ENCODE measurements around the gene ANTXRL.
"Not testable (repeated sequence)": the region's sequence is repeated elsewhere in the genome, so short reads cannot be mapped to it uniquely, and the experiment has no call there.

The ANTXRL gene

GRCh38 chr10:46255210-46255609 lies 31.6 kb upstream of the ANTXRL start:
- not testable (repeated sequence) for DNase-seq

GRCh38 chr10:46255801-46256747 lies 30.7 kb upstream of the ANTXRL start:
- DNase-seq, result no peak

DNA sequence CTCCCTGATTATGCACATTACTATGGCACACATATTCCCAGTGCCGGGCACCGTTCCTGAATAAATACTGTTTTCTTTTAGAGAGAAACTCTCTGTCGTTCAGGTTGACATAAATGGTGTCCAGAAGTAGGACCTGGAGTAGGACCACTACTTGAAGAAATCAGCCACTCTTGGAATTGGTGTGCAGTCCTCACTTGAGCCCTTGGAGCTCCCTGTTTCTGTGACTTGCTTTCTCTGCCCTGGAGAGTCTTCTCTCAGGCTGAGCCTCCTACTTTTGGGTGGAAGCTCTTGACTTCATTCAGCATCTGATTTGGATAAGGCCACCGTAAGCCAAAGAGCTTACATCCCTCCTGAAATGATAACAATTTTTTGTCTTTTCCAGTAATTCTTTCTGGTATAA lies 29.7 kb upstream of the ANTXRL start:
- no peak for DNase-seq

DNA sequence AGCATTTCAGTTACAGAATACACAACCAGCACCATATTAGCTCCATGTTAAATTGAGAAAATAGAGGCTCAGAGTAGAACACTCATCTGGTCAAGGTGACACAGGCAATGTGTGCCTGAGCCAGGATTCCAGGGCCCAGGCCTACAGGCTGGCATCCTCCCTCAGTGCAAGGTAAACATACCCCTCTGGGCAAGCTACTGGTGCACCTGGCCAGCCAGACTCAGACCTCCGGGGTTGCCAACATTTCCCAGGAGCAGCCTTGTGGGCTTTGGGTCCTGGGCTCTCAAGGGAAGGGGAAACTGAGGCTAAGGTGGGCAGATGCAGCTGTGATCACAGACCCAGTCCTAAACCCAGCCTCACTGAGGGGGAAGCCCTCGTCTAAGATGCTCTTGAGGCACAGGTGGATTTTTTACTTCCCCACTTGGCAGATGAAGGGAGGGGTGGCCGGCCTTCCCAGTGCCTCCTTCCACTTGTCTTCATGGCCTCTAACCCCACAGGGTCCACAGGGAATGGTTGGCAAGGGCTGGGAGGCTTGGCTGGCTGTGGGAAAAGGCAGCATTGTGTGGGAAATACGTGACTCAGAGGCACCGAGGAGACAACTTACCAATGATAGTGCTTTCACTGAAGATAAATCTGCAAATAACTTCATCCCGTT lies 23.8 kb upstream of the ANTXRL start:
- not testable (repeated sequence) for DNase-seq

GRCh38 chr10:46263831-46264268 lies 22.9 kb upstream of the ANTXRL start:
- DNase-seq, result no peak

DNA sequence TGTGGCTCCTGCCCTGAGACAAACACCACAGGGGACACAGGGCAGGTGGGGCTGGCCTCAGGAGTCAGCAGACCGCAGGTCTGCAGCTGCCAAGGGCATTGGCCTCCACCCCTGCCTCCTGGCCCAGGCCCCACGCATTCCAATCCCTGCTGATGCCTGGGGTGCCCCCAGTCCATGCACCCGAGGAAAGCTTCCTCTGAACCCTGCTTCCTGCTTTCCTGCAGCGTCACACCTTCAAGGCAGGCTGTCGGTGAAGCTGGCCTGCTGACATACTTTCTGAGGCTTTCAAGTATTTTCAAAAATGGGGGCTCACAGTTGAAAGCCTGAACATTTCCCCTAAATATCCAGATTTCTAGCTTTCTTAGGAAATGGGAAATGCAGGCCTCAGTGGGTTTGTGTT lies 22.5 kb upstream of the ANTXRL start:
- no peak for DNase-seq

DNA sequence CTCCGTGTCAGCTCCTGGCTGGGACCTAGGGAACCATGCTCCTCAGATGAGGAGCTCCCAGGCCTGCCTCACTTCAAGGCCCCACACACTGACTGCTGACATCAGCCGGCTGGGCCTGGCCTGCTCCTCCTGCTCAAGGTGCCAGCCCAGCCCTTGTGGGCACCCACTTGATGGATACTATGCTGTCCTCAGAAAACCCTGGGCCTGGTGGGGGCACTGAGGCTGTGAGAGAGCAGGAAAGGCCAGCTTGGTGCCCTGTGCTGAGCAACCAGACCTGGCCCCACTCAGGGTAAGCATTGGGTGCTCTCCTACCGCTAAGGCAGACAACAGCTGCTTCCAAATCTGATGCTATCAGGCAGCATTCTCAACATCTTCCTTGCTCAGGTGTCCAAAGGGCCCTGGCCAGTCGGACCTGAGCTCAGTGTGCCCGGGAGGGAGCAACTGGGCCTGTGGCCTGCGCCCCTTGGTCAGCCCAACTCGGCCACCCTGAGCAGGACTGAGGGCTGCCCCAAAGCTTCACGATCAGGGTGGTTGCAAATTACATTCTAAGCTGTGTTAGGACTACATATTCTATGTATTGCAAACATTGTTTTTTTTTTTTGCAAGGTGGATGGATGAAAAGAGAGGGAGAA lies 21.9 kb upstream of the ANTXRL start:
- no peak for DNase-seq

DNA sequence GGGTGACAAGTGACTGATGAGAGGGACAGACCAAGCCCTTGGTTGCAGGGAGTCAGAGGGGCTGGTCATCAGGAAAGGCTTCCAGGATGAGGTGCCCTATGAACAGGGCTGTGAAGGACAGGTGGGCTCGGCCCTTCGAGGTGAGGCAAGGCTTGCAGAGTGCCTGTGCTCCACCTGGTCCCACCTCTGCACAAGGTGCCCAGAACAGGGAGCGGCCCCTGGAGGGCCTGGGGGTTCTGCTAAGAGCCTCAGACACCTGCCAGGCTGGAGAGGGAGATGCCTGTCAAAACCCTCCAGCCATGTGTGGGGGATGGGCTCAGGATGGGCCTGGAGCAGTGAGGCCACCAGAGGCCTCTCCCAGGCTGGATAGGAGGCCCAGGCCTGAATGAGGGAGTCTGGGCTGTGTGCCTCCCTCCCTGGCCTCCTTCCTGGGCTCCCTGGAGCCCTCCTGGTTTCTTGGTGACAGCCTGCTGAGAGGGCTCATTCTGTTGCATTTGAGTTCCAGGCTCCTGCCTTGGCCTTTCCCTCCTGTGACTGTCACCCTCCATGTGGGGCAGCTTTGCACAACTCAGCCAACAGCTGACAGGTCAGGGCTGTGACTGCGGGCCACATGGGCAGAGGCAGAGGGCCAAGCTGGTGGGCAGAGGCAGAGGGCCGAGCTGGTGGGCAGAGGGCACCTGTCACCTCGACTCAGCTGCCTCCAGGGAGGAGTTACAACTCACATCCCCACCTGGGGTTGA lies 21.1 kb upstream of the ANTXRL start:
- DNase-seq, result not testable (repeated sequence)

- no peak for DNase-seq
Observed at GRCh38 chr10:46266306-46266985, 20.4 kb upstream of the ANTXRL start.

DNA sequence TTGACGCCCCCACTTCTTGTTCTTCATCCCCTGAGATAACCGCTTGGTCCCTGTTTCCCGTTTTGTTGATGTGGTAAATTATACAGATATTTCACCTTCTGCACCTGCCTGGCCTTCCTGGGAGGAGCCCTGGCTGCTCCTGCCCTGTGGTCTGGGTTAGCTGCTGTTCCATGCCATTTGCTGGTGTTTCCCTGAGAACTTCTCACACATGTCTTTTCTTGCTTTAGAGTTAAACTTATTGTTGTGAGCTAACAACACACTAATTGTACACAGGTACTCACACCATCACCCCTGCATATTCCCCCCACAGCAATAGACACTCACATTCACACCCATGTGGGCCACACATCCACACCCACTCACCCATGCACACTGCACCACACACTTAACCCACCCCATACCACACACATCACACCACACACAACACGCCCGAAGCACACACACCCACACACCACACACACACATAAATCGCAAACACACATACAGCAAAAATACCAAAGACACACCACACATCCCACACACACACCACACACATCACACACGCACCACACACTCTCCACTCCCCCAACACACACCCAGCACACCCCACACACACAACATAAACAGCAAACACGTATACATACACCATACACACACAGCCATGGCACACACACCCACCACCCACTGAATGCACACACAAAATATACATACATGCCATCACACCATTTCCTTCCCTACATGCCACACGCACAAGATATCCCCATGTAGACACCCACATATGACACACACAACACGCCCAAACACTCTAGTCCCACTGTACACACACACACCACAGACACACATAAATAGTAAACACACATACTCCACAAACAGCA lies 19.4 kb upstream of the ANTXRL start:
- no peak for DNase-seq

DNA sequence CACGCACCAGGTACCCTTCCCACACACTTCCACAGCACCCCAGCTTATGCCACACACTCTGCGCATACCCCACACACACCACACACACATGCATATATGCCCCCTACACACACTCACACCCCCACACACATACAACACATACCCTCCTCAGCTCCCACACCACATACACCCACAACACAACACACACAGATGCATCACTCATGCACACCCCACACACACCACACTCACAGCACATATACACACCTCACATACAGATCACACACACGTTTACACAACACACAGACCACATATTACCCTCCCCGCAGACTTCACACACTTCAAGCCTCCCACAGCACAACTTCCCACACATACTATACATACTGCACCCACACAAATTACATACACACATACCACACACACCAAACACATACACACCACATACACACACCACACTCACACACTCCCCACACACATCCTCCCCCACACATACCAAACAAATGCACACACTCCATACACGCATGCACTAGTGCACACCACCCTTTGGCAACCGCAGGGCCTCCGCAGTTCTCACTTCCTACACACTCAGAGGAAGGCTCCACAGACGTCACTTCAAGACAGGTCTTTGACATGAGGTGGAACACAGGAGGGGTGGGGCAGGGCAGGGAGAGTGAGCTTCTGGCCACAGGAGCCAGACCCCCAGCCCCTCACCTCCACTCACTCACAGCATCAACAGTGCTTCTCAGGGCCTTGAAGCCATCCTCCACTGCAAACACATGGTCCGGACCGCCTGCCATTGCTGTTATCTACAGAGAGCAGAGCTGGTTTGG lies 18.5 kb upstream of the ANTXRL start:
- DNase-seq, result no peak

DNA sequence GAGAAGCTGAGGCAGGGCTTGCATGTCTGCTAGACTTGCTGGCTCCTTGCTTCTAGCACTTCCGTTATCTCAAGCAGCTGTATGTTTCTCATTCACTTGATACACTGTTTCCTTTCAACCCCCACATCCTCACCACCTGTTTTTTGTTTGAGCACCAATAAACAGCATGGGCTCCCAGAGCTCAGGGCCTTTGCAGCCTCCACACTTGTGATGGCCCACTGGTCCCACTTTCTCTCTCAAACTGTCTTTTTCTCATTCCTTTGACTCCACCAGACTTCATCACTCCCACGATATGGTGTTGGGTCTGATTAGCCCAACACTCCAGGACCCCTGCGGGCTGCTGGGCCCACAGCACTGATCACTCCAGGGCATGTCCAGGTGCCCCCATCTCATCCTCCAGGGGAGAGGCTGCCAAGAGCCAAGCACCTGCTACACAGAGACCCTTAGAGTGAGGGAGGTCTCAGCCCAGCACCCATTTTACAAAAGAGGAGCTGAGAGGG lies 17.2 kb upstream of the ANTXRL start:
- DNase-seq, result not testable (repeated sequence)

GRCh38 chr10:46270086-46270811 lies 16.5 kb upstream of the ANTXRL start:
- no peak for DNase-seq

- DNase-seq, result not testable (repeated sequence)
Observed at GRCh38 chr10:46270963-46271530, 15.8 kb upstream of the ANTXRL start.

GRCh38 chr10:46271795-46272499 lies 14.8 kb upstream of the ANTXRL start:
- DNase-seq, result not testable (repeated sequence)

DNA sequence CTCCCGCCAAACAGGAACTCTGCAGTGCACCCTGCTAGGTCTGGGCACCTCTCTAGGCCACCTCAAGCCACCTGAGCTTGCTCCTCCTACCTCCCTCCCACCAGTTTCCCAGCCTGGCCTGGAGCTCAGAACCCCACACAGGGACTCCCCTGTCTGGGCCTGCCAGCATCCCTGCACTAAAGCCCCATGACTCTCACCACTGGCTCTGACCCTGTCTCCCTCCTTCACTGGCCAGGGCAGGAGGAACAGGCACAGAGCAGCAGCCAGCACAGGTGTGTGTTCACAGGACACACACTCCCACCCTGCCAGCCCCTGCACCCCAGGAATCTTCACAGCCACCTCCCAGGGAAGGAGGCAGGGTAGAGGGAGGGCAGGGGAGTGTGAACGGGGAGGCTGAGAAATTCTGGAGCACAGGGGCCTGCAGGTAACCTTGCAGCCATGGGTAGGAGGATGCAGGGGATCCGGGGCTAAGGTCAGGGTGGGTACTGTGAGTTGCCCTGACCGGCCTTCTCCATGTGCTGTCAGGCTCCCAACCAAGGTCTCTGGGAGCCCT lies 13.9 kb upstream of the ANTXRL start:
- DNase-seq, result no peak

GRCh38 chr10:46273506-46274477 lies 13.0 kb upstream of the ANTXRL start:
- DNase-seq, result no peak

All from NCI-H446 (cell line).